H9 (cell line): ENCODE data around the gene MKI67. TPM values are rescaled to one million over a fixed set of nuclear protein-coding genes. Genes with fewer than 3 reads are reported as not detected.
A peak's percentile ranks its signal among the peaks of the same experiment; 100 is the strongest.

Experiments
- DNase-seq: peaks from one replicate; pipeline ENCODE4 v3.0.0-alpha.2; 2017
- H2AFZ ChIP-seq: one replicate; pipeline ENCODE4 v1.6.1; 2013; ENCODE audit warnings: mild to moderate bottlenecking, low read length, control low read depth, moderate library complexity
- H2AK5ac ChIP-seq: 2 replicates; pipeline ENCODE4 v1.6.1; 2013; ENCODE audit warnings: low read length, control low read depth, mixed read lengths; ENCODE audit not compliant: insufficient read length
- H2BK120ac ChIP-seq: one replicate; pipeline ENCODE4 v1.6.1; 2013; ENCODE audit warnings: low read depth, mild to moderate bottlenecking, low read length, control low read depth, inconsistent platforms; ENCODE audit not compliant: poor library complexity, severe bottlenecking
- H2BK12ac ChIP-seq: 2 replicates; pipeline ENCODE4 v1.6.1; 2013; ENCODE audit warnings: low read length, control low read depth, mixed read lengths, low read depth; ENCODE audit not compliant: insufficient read length
- H2BK15ac ChIP-seq: 2 replicates; pipeline ENCODE4 v1.6.1; 2013; ENCODE audit warnings: low read depth, low read length, control low read depth
- H2BK20ac ChIP-seq: one replicate; pipeline ENCODE4 v1.6.1; 2013; ENCODE audit warnings: low read depth, mild to moderate bottlenecking, low read length, control low read depth, inconsistent platforms; ENCODE audit not compliant: poor library complexity, severe bottlenecking
- H2BK5ac ChIP-seq: 2 replicates; pipeline ENCODE4 v1.6.1; 2013; ENCODE audit warnings: low read length, control low read depth, mixed read lengths; ENCODE audit not compliant: insufficient read length
- H3K14ac ChIP-seq: 2 replicates; pipeline ENCODE4 v1.6.1; 2013; ENCODE audit warnings: low read length, control low read depth; ENCODE audit not compliant: insufficient read depth
- H3K18ac ChIP-seq: 2 replicates; pipeline ENCODE4 v1.6.1; 2013; ENCODE audit warnings: low read depth, mild to moderate bottlenecking, mixed read lengths, low read length, control low read depth; ENCODE audit not compliant: insufficient read length
- H3K23ac ChIP-seq: 2 replicates; pipeline ENCODE4 v1.6.1; 2013; ENCODE audit warnings: low read length, control low read depth, mixed read lengths, low read depth; ENCODE audit not compliant: insufficient read length
- H3K23me2 ChIP-seq: 2 replicates; pipeline ENCODE4 v1.6.1; 2013; ENCODE audit warnings: low read depth, mild to moderate bottlenecking, mixed read lengths, low read length, control low read depth; ENCODE audit not compliant: insufficient read length, poor library complexity, severe bottlenecking
- H3K27ac ChIP-seq: 2 replicates; pipeline ENCODE4 v1.5.1; 2013; ENCODE audit warnings: low read length, control low read depth, mixed read lengths, low read depth; ENCODE audit not compliant: insufficient read length
- H3K27me3 ChIP-seq: 2 replicates; pipeline ENCODE4 v1.6.1; 2013; ENCODE audit warnings: low read length, control low read depth, inconsistent platforms; ENCODE audit not compliant: insufficient read depth
- H3K4ac ChIP-seq: 2 replicates; pipeline ENCODE4 v1.6.1; 2013; ENCODE audit warnings: low read depth, mild to moderate bottlenecking, control low read depth, inconsistent platforms, low read length, moderate library complexity
- H3K4me1 ChIP-seq: 2 replicates; pipeline ENCODE4 v1.6.1; 2013; ENCODE audit warnings: low read length, control low read depth, inconsistent platforms; ENCODE audit not compliant: insufficient read depth
- H3K4me2 ChIP-seq: 2 replicates; pipeline ENCODE4 v1.6.1; 2013; ENCODE audit warnings: low read length, control low read depth, mixed read lengths; ENCODE audit not compliant: insufficient read length, insufficient read depth
- H3K56ac ChIP-seq: 2 replicates; pipeline ENCODE4 v1.6.1; 2013; ENCODE audit warnings: low read depth, mild to moderate bottlenecking, mixed read lengths, low read length, control low read depth; ENCODE audit not compliant: insufficient read length
- H3K79me1 ChIP-seq: 2 replicates; pipeline ENCODE4 v1.6.1; 2013; ENCODE audit warnings: low read depth, mild to moderate bottlenecking, moderate library complexity, low read length, control low read depth, inconsistent platforms; ENCODE audit not compliant: insufficient read depth, poor library complexity, severe bottlenecking
- H3K79me2 ChIP-seq: 2 replicates; pipeline ENCODE4 v1.6.1; 2013; ENCODE audit warnings: low read length, control low read depth, inconsistent platforms; ENCODE audit not compliant: insufficient read depth
- H3K9ac ChIP-seq: 2 replicates; pipeline ENCODE4 v1.6.1; 2013; ENCODE audit warnings: low read length, control low read depth, mixed read lengths; ENCODE audit not compliant: insufficient read length; ENCODE audit errors: extremely low read depth
- H3K9me3 ChIP-seq: one replicate; pipeline ENCODE4 v1.6.1; 2013; ENCODE audit warnings: low read depth, low read length, inconsistent platforms; ENCODE audit not compliant: control insufficient read depth
- H3T11ph ChIP-seq: one replicate; pipeline ENCODE4 v1.6.1; 2013; ENCODE audit warnings: mild to moderate bottlenecking, low read length, control low read depth, inconsistent platforms
- H4K20me1 ChIP-seq: one replicate; pipeline ENCODE4 v1.6.1; 2013; ENCODE audit not compliant: control insufficient read depth, insufficient read length, insufficient read depth
- H4K5ac ChIP-seq: 2 replicates; pipeline ENCODE4 v1.6.1; 2013; ENCODE audit warnings: low read depth, mild to moderate bottlenecking, mixed read lengths, low read length, control low read depth; ENCODE audit not compliant: insufficient read length
- H4K8ac ChIP-seq: replicated peaks from 2 replicates; pipeline ENCODE4 v1.6.1; 2013; ENCODE audit warnings: low read length, control low read depth, mixed read lengths, low read depth; ENCODE audit not compliant: insufficient read length
- H4K91ac ChIP-seq: 2 replicates; pipeline ENCODE4 v1.6.1; 2013; ENCODE audit warnings: low read depth, mild to moderate bottlenecking, moderate library complexity, mixed read lengths, low read length, control low read depth; ENCODE audit not compliant: insufficient read length
- H3K27ac Mint-ChIP-seq, 3 experiments: 2 replicates in 2 of 3; 3 replicates in 1 of 3; pipeline ENCODE4 v1.8.0; 2020 to 2021; ENCODE audit warnings: mixed read lengths in 3 of 3, mild to moderate bottlenecking in 1 of 3, moderate library complexity in 1 of 3
- H3K27me3 Mint-ChIP-seq: 2 replicates; pipeline ENCODE4 v1.8.0; 2021; ENCODE audit warnings: low read depth, mild to moderate bottlenecking, moderate library complexity, mixed read lengths
- H3K36me3 Mint-ChIP-seq, 3 experiments: 2 replicates in 2 of 3; 3 replicates in 1 of 3; pipeline ENCODE4 v1.8.0; 2020 to 2021; ENCODE audit warnings: low read depth in 3 of 3, mixed read lengths in 3 of 3; ENCODE audit not compliant: insufficient read depth in 1 of 3
- H3K4me1 Mint-ChIP-seq, 2 experiments: 2 replicates each; pipeline ENCODE4 v1.8.0; 2020; ENCODE audit warnings: mixed read lengths in 2 of 2
- H3K4me3 Mint-ChIP-seq, 2 experiments: 2 replicates in 1 of 2; 3 replicates in 1 of 2; pipeline ENCODE4 v1.8.0; 2020 to 2021; ENCODE audit warnings: mild to moderate bottlenecking in 2 of 2, mixed read lengths in 2 of 2, moderate library complexity in 1 of 2
- H3K9me3 Mint-ChIP-seq, 2 experiments: 2 replicates in 1 of 2; 3 replicates in 1 of 2; pipeline ENCODE4 v1.8.0; 2020; ENCODE audit warnings: mild to moderate bottlenecking in 2 of 2, mixed read lengths in 2 of 2, moderate library complexity in 1 of 2
- CTCF ChIP-seq: fragments of 200-600 bp; sonication (generic); conservative IDR thresholded peaks from 3 replicates; pipeline ENCODE4 v1.8.0; 2021; ENCODE audit warnings: antibody characterized with exemption, mild to moderate bottlenecking
- WGBS: extraction: QIAGEN DNeasy Blood & Tissue Kit; methylation state at CpG from one replicate; pipeline ENCODE4 v1.1.7; 2013; ENCODE audit warnings: missing lambda C conversion rate, low lambda C conversion rate, mixed read lengths; ENCODE audit not compliant: insufficient read length; ENCODE audit errors: extremely low coverage; 5-methylcytosine and 5-hydroxymethylcytosine counted together
- total RNA-seq: library from RNA; stranded (reverse); gene quantifications from 2 replicates; pipeline ENCODE4 v1.2.1, GENCODE V29; 2021

Gene MKI67
- total RNA-seq, 1 experiment from 2014 or later: 108 TPM

- no peak overlapping the region for H4K91ac ChIP-seq
- peaks cover 15% of the 10 kb centered on the region for H3K4me1 ChIP-seq
- no peak overlapping the region for H3K4ac ChIP-seq
- Mint-ChIP-seq H3K27me3 (no peaks in the 10 kb centered on the region; the same call in none of the 2 replicates), H3K9me3 (no peaks in the 10 kb centered on the region), H3K27ac (no peak overlapping the region), H3K4me1 (peaks cover 46% of the 10 kb centered on the region in 2 experiments), H3K36me3 (no peaks in the 10 kb centered on the region), H3K4me3 (no peak overlapping the region)
- DNase-seq: peak; percentile 9
- no peak overlapping the region for H2AK5ac ChIP-seq
- H3K14ac ChIP-seq: no peak overlapping the region
- H2BK15ac ChIP-seq: no peak overlapping the region
- WGBS: no CpG with 5 or more reads among the region's 7 CpGs
- H3K23ac ChIP-seq: no peak overlapping the region
- H2BK20ac ChIP-seq: no peak overlapping the region
- no peak overlapping the region for H2BK120ac ChIP-seq
- TF ChIP-seq CTCF: no peak
- no peak overlapping the region for H3K18ac ChIP-seq
- H4K8ac ChIP-seq: no peak overlapping the region
- no peaks in the 10 kb centered on the region for H3K27me3 ChIP-seq
- H3T11ph ChIP-seq: no peak overlapping the region
- H3K56ac ChIP-seq: no peak overlapping the region
- H2AFZ ChIP-seq: no peak overlapping the region
- H3K79me1 ChIP-seq: no peaks in the 10 kb centered on the region
- H3K23me2 ChIP-seq: no peaks in the 10 kb centered on the region
- H4K20me1 ChIP-seq: no peaks in the 10 kb centered on the region
- no peaks in the 10 kb centered on the region for H3K79me2 ChIP-seq
- no peak overlapping the region for H2BK12ac ChIP-seq
- no peak overlapping the region for H3K27ac ChIP-seq
- no peak overlapping the region for H2BK5ac ChIP-seq
- H3K4me2 ChIP-seq: no peak overlapping the region
- H3K9me3 ChIP-seq: no peaks in the 10 kb centered on the region
- H3K9ac ChIP-seq: no peak overlapping the region
- H4K5ac ChIP-seq: no peak overlapping the region
Observed at GRCh38 chr10:128087146-128087883, 38.9 kb downstream of the MKI67 start.
